ENCODE data around the gene CALML6.
"Not testable (repeated sequence)": the region's sequence is repeated elsewhere in the genome, so short reads cannot be mapped to it uniquely, and the experiment has no call there.

CALML6 gene

GRCh38 chr1:1914971-1915692 is at the start of gene CALML6:
CALML6 (plus strand) TSS chr1:1915260; CDS start chr1:1915281, 21 bp downstream.
- DNase-seq, result no peak

DNA sequence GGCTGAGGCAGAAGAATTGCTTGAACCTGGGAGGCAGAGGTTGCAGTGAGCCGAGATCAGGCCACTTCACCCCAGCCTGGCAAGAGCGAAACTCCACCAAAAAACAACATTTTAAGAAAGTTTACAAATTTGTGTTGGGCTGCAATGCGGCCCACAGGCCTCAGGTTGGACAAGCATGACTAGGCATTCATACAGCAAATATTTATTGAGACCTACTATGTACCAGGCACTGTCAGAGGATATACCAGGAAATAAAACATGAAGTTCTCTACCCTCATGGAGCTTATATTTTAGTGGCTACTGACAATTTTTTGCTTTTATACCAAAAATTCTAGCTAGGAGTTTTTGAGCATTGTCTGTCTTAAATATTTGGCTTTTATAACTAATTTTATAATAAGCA is 47.9 kb upstream of the CALML6 start:
- DNase-seq, result no peak

GRCh38 chr1:1869469-1869868 is 45.6 kb upstream of the CALML6 start:
- DNase-seq, result no peak

DNA sequence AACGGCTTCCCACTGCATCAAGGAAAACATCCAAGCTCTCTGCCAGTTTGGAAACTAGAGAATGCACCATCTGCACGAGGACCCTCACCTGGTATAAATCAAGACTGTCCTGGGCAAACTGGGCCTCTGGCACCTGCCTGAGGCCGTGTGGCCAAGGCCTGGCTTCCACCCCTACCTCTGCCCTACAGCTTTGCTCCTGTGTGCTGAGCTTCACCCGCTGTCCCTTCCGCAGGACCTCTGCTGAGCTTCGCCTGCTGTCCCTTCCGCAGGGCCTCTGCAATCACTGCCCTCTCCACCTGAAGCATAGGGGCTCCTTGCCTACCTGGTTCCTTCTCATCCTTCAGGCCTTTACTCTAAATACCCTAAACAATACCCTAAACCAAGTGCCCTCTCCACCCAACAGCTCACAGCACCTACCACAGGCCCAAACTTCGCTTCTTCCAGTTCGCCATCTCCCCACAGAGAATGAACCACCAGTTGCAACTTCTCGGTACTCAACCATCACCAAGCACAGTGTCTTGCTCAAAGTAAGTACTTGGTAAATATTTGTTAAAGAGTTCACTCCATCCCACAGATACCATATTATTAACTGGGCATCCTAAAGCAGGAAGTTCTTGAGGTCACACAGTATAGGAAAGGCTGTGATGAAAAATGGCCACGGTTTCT is 42.6 kb upstream of the CALML6 start:
- DNase-seq, result no peak

DNA sequence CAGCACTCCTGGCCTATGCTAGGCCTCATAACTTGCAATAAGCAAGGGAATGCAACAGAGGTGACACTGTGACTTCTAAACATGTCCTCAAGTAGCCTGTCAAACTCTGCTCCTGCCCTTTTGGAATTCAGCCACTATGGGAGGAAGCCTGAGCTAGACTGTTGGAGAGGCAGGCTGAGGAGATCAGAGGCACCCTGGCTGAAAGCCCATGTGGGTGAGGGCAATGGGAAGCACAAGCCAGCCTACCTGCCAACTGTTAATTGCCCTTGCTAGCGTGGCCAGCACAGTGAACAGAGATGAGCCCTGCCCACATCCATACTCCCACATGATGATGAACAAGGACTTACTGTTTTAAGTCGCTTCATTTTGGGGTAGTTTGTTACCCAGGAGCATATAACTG is 41.9 kb upstream of the CALML6 start:
- no peak for DNase-seq

GRCh38 chr1:1874901-1875300 is 40.2 kb upstream of the CALML6 start:
- DNase-seq, result no peak

DNA sequence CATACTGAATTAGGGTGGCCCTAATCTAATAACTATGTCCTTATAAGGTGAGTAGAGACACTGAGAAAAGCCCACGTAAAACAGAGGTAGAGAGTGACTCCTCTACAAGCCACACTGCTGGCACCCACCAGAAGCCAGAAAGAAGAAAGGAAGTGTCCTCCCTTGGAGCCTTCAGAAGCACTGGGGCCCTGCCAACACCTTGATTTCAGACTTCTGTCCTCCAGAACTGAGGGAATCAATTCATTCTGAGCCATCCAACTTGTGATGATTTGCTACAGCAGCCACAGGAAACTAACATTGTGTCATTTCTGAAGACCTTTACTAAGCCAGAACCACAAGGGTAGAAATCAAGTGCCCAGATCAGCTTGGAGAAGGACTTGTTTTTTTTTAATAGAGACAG is 39.1 kb upstream of the CALML6 start:
- DNase-seq, result no peak

DNA sequence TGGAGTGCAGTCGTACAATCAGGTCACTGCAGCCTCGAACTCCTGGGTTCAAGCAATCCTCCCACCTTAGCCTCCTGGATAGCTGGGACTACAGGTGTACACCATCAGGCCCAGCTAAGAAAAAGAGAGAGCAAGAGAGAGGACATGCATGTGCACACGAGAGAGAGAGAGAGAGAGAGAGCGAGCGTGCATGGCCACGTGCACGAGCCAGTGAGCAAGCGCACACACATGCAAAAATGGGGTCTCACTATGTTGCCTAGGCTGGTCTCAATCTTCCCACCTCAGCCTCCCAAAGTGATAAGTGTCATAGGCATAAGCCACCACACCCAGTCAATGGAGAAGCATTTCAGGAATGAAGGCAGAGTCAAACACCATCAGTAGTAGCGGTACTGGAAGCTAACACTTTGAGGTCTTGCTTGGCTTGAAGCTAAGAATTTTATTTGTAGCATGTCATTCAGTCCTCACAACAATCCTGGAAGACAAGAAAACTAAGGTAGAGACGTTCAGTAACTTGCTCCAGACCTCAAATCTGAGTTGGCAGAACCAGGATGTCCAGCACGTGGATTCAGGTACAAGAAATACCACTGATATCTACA is 38.6 kb upstream of the CALML6 start:
- no peak for DNase-seq

DNA sequence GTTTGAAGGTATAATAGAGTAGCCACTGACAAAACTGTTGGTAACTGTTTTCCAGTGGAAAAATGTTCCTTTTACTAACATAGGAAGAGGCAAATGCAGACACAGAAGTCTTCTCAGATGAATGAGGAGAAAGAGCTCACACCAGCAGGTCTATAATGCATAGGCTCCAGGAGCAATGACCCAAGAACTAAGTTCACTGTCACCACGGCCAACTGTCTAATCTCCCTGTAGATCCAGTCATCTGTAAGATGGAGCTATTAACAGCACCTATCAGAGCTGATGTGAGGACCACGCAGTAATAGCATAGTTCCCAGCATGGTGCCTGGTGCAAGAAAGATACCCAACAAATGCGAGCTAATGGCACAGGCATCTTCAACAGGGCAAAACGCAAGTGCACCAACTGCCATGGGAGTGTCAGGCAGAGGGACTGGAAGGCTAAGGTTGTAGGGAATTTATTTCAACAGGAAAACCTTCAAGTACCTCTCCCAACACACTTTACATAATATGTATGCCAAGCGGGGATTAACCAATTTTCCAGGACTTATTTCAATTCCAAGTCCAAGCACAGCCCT is 37.1 kb upstream of the CALML6 start:
- DNase-seq, result no peak

GRCh38 chr1:1879942-1880341 is 35.1 kb upstream of the CALML6 start:
- no peak for DNase-seq

- DNase-seq, result no peak
Observed at GRCh38 chr1:1880617-1881312, 34.3 kb upstream of the CALML6 start.

DNA sequence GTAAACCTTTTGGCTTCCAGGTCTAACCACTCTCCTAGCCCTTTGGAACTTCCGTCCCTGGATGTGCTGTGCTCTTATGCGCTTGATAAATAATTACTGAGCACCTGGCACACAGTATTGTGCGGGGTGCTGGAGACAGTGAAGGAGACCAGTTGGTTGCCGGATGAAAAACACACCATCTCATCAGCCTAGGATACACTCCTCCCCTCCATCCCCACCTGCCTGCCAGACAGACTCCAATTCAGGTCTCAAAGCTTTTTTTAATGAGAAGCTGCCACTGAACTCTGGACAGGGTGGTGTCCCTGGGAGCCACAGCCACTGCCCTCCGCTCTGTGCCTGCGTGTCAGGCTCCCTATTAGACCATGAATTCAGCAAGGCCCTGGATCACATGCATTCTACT is 33.3 kb upstream of the CALML6 start:
- DNase-seq, result no peak

- DNase-seq, result no peak
Observed at GRCh38 chr1:1883092-1883873, 31.8 kb upstream of the CALML6 start.

GRCh38 chr1:1883890-1884289 is 31.2 kb upstream of the CALML6 start:
- DNase-seq, result not testable (repeated sequence)

DNA sequence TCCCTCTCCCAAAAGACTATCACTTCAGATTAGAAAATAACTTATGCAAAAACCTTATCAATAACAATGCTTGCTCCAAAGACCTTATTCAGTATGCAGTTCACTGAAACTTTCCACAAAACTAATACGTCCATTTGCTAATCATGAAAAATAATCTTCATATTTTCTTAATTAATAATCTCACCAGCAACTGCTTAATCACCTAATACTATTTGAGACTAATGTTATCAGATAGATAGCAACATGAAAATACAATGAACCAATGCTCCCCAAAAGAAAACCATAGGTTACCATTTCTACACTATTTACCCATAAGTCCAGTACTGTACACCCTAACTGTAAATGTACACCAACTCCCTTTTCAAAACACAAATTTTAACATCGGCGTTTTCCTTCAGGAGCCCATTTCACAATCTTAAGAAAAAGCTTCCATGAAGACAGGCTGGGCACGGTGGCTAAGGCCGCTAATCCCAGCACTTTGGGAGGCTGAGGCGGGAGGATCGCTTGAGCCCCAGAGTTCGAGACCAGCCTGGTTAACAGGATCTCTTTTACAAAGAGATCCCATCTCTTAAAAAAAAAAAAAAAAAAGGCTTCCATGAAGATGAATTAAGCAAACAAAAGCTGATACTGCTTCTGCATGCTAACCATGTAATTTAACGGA is 25.8 kb upstream of the CALML6 start:
- no peak for DNase-seq

GRCh38 chr1:1889847-1890505 is 25.1 kb upstream of the CALML6 start:
- peak in 1 of 2 experiments; percentile 24 for DNase-seq

DNA sequence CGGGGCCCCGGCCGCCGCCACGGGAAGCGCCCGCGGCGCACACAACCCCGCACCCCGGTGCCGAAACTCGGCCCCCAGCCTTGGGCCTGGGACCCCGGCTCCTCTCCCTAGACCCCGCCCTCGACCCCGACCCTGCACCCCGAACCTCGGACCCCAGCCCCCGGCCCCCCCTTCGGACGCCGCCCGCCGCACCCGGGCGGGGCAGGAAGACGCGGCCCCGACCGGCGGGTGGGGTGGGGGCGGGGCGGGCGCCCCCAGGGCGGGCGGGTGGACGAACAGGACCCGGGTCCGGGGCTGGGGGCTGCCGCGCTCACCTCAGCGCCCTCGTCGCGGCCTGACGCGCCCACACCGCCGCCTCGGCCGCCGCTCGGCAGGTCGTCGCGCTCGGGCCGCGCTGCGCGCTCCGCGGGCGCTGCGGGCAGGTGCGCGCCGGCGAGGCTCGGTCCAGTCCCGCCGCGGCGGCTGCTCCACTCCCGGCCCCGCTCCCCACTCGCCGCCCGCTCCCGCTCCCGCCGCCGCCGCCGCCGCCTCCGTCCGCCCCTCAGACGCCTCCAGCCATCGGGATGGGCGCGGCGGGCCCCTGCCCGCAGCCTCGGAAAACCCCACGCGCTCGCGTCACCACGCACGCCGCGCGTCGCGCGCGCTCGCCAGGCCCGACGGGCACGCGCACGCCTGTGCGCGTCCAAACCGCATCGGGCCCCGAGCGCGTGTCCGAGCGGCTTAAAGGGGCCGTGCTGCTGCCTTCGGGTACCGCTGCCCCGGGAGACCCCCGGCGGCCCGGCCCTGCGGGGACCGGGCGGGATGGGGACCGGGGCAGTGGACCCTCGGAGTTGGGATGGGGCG is 24.3 kb upstream of the CALML6 start, which contains the start of gene GNB1:
Gene GNB1 (minus strand): TSS at position 582 of the 843 bp plus-strand sequence. CDS start 65,634 bp downstream, outside the sequence.
- DNase-seq, result peak; percentile 29 to 70

DNA sequence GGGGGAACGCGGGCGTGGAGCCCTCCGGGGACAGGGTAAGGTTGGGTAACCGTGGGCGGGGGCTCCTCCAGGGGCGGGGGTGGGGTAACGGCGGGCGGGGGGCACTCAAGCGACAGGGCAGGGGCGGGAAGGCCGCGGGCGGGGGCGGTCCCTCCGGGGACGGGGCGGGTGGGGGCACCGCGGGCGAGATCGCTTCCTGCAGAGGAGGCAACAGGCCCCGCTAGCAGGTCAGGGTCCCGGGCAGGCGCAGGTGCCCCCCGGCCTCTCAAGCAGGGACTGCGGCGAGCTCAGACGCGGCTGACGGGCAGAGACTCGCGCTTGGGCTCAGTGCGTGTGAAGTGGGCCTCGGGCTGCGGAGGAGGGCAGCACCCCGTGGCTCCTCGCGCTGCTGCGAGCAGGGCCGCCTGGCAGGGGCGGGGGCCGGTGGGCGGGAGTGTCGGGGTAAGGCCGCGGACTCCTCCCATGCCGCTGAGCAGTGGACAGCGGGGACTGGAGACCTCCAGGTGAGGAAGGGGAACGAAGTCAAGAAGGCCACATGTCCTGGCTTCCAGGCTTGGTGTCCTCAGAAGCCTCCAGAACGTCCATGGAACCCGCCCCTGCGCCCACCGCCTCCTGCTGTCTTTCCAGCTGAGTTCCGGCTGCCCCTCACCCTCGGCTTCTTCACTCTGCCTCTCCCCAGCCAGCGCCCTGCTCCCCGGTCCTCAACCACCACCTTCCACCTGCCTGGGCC is 23.5 kb upstream of the CALML6 start:
- DNase-seq, result peak in 1 of 2 experiments; percentile 70

GRCh38 chr1:1892079-1892762 is 22.8 kb upstream of the CALML6 start:
- no peak for DNase-seq

All from SW 1271 (cell line).